Stimulated activated CD4-positive, alpha-beta T cell treated with anti-CD3 and anti-CD28 coated beads, Interleukin-1b, Interleukin-23, amount 100 ng/mL, for 24 hours (primary cell): ENCODE results near the gene TLDC2.
"Not testable (repeated sequence)": the region's sequence is repeated elsewhere in the genome, so short reads cannot be mapped to it uniquely, and the experiment has no call there.

Experiments used
- DNase-seq, 4 experiments: peaks; one replicate each; pipeline ENCODE4 v3.0.0-alpha.2; 2020; ENCODE audit warnings: low read depth in 4 of 4, low spot score in 1 of 4

TLDC2 gene

GRCh38 chr20:36905566-36905965 lies 29.6 kb downstream of the TLDC2 start:
- not testable (repeated sequence) for DNase-seq

- DNase-seq, result not testable (repeated sequence)
Measured at GRCh38 chr20:36906086-36906485, 30.1 kb downstream of the TLDC2 start.

GRCh38 chr20:36908603-36909002 lies 32.7 kb downstream of the TLDC2 start:
- no peak for DNase-seq

GRCh38 chr20:36916199-36916598 lies 40.3 kb downstream of the TLDC2 start:
- no peak for DNase-seq

- DNase-seq, result no peak
Measured at GRCh38 chr20:36917240-36917639, 41.3 kb downstream of the TLDC2 start.

GRCh38 chr20:36917943-36918342 lies 42.0 kb downstream of the TLDC2 start:
- DNase-seq, result no peak

- DNase-seq, result no peak
Measured at GRCh38 chr20:36919715-36920333, 43.9 kb downstream of the TLDC2 start.

- no peak for DNase-seq
Measured at GRCh38 chr20:36920334-36920730, 44.4 kb downstream of the TLDC2 start.

GRCh38 chr20:36924167-36925045 lies 48.5 kb downstream of the TLDC2 start:
- DNase-seq, result no peak

GRCh38 chr20:36925234-36925633 lies 49.3 kb downstream of the TLDC2 start:
- no peak for DNase-seq

- no peak for DNase-seq
Measured at GRCh38 chr20:36926653-36927200, 50.8 kb downstream of the TLDC2 start.

GRCh38 chr20:36927704-36928103 lies 51.8 kb downstream of the TLDC2 start:
- DNase-seq, result no peak

GRCh38 chr20:36929290-36929689 lies 53.4 kb downstream of the TLDC2 start:
- no peak for DNase-seq

- DNase-seq, result no peak
Measured at GRCh38 chr20:36929691-36930090, 53.8 kb downstream of the TLDC2 start.

GRCh38 chr20:36932067-36932466 lies 56.1 kb downstream of the TLDC2 start:
- not testable (repeated sequence) for DNase-seq

- DNase-seq, result no peak
Measured at GRCh38 chr20:36932476-36933426, 56.8 kb downstream of the TLDC2 start.

- not testable (repeated sequence) for DNase-seq
Measured at GRCh38 chr20:36933571-36933970, 57.6 kb downstream of the TLDC2 start.

GRCh38 chr20:36936341-36936740 lies 60.4 kb downstream of the TLDC2 start:
- no peak for DNase-seq

- DNase-seq, result not testable (repeated sequence)
Measured at GRCh38 chr20:36936761-36937401, 60.9 kb downstream of the TLDC2 start.

- no peak for DNase-seq
Measured at GRCh38 chr20:36937402-36937770, 61.4 kb downstream of the TLDC2 start.

- no peak for DNase-seq
Measured at GRCh38 chr20:36941401-36941835, 65.5 kb downstream of the TLDC2 start.
